ACHN (cell line): ENCODE data around the gene CDIPT.
"Not testable (repeated sequence)": the region's sequence is repeated elsewhere in the genome, so short reads cannot be mapped to it uniquely, and the experiment has no call there.

Experiments used
- DNase-seq: peaks from one replicate; pipeline ENCODE4 v3.0.0-alpha.2; 2015
- in situ Hi-C: cut with HindIII; loops from 2 replicates; pipeline ENCODE4 v1.10.0; 2017; ENCODE audit warnings: low sequenced_read_pairs, low pct_ligation_motif_present, low pct_unique_long_range_greater_than_20kb

Gene CDIPT

GRCh38 chr16:29841631-29842030 lies 21.4 kb downstream of the CDIPT start:
- in situ Hi-C loops, result no loop called here

DNA sequence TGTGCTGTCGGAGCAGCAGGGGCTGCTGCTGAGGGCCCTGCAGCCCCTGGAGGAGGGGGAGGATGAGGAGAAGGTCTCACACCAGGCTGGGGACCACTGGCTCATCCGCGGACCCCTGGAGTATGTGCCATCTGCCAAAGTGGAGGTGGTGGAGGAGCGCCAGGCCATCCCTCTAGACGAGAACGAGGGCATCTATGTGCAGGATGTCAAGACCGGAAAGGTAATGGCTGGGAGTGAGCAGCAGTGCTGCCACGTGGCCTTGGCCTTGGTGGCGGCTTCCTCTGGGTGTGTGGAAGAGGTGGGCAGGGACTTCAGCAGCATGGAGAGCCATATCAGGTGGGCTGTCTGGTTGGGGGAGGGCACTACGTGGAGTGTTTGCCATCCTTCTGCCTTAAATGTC lies 22.8 kb downstream of the CDIPT start:
- DNase-seq, result no peak
- in situ Hi-C loops, result no loop called here

More at GRCh38 chr16:29841631-29842030, 21.4 kb downstream of the CDIPT start:
- no peak for DNase-seq

DNA sequence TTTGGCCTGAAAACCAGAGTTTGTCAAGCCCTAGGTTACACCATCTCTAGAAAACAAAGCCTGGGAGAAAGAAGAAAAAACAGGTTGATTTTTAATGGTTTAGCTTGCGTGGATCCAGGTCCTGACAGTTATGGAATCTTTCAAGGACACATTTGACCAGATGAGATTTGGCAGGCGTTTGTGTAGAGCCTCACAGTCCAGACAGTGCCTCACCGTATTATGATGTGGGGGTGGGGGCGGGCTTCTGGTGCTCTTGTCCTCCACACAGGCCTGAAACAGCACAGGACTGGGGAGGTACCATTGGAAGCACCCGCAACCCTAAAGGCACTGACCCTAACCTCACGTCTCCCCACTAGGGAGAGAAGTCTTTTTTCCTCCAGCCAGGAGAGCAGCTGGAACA lies 23.2 kb downstream of the CDIPT start:
- DNase-seq, result no peak
- in situ Hi-C loops, result no loop called here

GRCh38 chr16:29837841-29838240 lies 25.2 kb downstream of the CDIPT start:
- in situ Hi-C loops, result no loop called here
- DNase-seq, result no peak

DNA sequence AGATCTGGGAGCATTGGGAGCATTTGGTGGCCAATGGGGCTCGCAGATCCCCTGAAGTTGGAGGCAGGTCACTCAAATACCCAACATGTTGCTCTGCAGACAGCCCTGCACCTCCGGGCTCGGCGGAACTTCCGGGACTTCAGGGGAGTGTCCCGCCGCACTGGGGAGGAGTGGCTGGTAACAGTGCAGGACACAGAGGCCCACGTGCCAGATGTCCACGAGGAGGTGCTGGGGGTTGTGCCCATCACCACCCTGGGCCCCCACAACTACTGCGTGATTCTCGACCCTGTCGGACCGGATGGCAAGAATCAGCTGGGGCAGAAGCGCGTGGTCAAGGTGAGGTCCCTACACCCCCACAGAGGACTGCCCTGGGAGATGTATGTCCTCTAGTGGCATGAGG lies 26.4 kb downstream of the CDIPT start:
- in situ Hi-C loops, result no loop called here
- no peak for DNase-seq

DNA sequence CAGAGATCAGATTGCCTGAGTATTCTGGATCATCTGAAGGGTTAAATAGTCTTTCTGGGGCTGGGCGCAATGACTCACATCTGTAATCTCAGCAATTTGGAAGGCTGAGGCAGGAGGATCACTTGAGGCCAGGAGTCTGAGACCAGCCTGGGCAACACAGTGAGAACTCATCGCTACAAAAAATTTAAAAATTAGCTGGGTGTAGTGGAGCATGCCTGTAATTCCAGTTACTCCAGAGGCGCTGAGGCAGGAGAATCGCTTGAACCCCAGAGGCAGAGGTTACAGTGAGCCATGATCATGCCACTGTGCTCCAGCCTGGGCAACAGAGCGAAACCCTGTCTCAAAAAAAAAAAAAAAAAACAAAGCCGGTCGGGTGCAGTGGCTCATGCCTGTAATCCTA lies 27.1 kb downstream of the CDIPT start:
- in situ Hi-C loops, result no loop called here
- DNase-seq, result peak; percentile 82

- DNase-seq, result no peak
- in situ Hi-C loops, result no loop called here
These were observed 28.9 kb downstream of the CDIPT start for GRCh38 chr16:29834079-29834478.

DNA sequence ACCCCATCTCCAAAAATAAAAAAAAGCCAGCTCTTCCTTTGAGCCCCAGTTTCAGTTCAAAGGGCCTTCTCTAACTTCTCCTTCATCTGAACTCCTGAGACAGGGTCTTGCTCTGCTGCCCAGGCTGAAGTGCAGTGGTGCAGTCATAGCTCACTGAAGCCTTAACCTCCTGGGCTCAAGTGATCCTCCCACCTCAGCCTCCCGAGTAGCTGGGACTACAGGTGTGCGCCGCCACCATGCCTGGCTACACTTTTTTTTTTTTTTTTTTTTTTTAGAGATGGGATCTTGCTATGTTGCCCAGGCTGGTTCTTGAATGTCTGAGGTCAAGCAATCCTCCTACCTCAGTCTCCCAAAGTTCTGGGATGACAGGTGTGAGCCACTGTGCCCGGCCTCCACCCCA lies 29.8 kb downstream of the CDIPT start:
- in situ Hi-C loops, DNase-seq: not testable (repeated sequence)

- in situ Hi-C loops, result no loop called here
These were observed 31.5 kb downstream of the CDIPT start for GRCh38 chr16:29831490-29831889.

DNA sequence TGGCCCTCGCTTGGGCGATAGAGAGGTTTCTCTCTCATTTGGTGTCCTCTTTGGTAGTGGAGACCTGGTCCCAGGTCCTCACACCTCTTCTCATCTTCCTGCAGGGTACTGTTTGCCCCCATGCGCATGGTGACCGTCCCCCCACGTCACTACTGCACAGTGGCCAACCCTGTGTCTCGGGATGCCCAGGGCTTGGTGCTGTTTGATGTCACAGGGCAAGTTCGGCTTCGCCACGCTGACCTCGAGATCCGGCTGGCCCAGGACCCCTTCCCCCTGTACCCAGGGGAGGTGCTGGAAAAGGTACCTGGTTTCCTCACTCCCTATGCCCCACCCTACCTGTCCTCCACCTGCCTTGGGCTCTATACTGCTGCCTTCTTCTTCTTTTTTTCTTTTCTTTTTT lies 32.3 kb downstream of the CDIPT start:
- DNase-seq, result no peak
- in situ Hi-C loops, result no loop called here

More at GRCh38 chr16:29831490-29831889, 31.5 kb downstream of the CDIPT start:
- no peak for DNase-seq

DNA sequence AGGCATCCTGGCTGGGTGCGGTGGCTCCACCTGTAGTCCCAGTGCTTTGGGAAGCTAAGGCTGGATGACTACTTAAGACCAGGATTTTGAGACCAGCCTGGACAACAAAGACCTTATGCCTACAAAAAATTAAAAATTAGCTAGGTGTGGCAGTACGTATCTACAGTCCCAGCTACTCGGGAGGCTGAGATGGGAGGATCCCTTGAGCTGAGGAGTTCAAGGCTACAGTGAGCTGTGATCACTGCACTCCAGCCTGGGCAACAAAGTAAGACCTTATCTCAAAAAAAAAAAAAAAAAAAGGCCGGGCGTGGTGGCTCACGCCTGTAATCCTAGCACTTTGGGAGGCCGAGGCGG lies 36.7 kb downstream of the CDIPT start:
- DNase-seq, result no peak
- in situ Hi-C loops, result no loop called here

DNA sequence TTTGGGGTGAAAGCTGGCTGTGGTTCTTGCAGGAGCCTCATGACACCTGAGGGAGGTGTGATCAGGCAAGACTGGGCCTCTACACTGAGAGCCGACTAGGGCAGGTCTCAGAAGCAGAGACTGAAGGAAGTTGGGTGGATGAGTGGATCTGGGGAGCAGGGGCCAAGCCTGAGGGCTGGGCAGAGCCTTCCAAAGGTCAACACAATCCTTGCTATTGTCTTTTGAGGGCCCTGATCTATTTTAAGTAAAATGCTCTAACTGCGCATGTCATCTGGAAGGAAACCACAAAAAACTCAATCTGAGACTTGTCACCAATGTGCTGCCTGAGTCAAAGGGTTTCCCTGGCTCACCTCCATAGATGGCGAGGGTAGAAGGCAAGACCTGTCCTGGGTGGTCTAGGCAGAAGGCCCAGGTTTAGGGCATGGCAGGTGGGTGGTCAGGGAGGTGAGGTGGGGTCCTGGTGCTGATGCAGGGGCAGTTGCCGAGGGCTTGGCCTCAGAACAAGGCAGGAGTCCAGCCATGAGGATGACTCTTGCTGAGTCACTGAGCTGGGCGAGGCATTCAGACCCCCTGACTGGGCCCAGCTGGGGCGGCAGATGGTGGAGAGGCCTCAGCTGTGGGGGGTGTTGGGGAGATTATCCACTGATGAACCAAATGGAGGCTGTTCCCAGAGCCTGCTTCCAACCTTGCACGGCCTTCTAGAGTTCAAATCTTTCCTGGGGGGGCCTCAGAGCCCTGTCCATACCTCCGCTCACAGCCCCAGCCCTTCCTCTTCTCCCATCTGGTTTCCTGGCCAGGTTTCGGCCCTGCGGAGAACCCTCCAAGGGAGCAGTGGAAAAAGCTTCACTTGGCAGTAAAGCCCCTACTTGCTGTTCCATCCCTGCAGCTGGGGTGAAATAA lies 37.6 kb downstream of the CDIPT start:
- peak; percentile 76 for DNase-seq
- in situ Hi-C loops, result no loop called here

DNA sequence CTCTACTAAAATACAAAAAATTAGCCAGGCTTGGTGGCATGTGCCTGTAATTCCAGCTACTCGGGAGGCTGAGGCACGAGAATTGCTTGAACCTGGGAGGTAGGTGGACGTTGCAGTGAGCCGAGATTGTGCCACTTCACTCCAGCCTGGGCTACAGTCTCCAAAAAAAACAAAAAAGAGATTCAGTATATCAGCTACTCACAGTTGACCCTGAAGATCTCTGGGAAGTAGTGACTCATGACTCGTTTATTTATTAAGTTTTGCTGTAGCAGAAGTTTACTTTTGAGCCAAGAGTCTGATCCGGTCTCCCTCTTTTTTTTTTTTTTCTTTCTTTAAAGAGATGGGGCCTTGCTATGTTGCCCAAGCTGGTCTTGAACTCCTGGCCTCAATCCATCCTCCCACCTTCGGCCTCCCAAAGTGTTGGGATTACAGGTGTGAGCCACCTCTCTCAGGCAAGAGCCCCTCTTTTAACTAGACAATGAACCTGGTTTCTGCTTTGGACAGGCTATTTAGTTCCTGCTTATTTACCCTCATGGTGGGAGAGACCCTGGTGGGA lies 38.4 kb downstream of the CDIPT start:
- in situ Hi-C loops, result no loop called here
- DNase-seq, result peak; percentile 86

DNA sequence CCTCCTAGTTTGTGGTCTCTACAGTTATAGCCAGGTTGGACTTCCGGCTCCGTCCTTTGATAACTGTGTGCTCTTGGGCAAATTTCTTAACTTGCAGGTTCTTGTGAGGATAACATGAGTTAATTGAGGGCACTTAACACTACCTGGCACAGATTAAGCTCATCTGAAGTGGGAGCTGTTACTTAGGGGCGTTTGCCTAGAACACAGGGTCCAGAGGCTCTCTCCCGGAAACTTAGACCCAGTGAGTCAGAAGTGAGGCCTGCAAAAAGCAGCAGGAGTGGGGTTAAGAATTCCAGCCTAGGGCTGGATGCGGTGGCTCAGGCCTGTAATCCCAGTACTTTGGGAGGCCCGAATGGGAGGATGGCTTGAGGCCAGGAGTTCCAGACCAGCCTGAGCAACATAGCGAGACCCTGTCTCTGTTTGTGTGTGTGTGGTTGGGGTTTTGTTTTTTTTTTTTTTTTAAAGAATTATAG lies 41.3 kb downstream of the CDIPT start:
- DNase-seq, result peak; percentile 86
- in situ Hi-C loops, result no loop called here

GRCh38 chr16:29820730-29821642 lies 42.0 kb downstream of the CDIPT start:
- peak; percentile 61 for DNase-seq
- in situ Hi-C loops, result no loop called here

- DNase-seq, result peak; percentile 75
- in situ Hi-C loops, result no loop called here
These were observed 42.7 kb downstream of the CDIPT start, which contains the start of gene MVP for GRCh38 chr16:29820271-29820701. MVP (plus strand) TSS chr16:29820462; CDS start chr16:29830550, 10,088 bp downstream.

GRCh38 chr16:29819506-29819905 lies 43.5 kb downstream of the CDIPT start:
- peak; percentile 30 for DNase-seq
- in situ Hi-C loops, result no loop called here

GRCh38 chr16:29818082-29818481 lies 44.9 kb downstream of the CDIPT start:
- in situ Hi-C loops, result no loop called here
- DNase-seq, result no peak
